DOHH2 (cell line): ENCODE measurements around the gene GDF9.

ENCODE experiments used
- H3F3A ChIP-seq: fragments of 200-600 bp; sonication (generic), shearing (Covaris generic); 2 replicates; pipeline ENCODE4 v1.6.0; 2016; ENCODE audit warnings: antibody characterized with exemption, mild to moderate bottlenecking; ENCODE audit not compliant: control insufficient read depth, insufficient read depth
- H3K27ac ChIP-seq: fragments of 200-600 bp; sonication (generic); 2 replicates; pipeline ENCODE4 v1.5.1; 2014; ENCODE audit warnings: low read depth, mild to moderate bottlenecking, low read length, moderate library complexity
- H3K27me3 ChIP-seq: fragments of 200-600 bp; sonication (generic); 2 replicates; pipeline ENCODE4 v1.6.1; 2014; ENCODE audit warnings: mild to moderate bottlenecking, low read length, mixed read lengths; ENCODE audit not compliant: control insufficient read depth
- H3K36me3 ChIP-seq: fragments of 200-600 bp; sonication (generic); 2 replicates; pipeline ENCODE4 v1.6.1; 2014; ENCODE audit warnings: mild to moderate bottlenecking, low read length, moderate library complexity, mixed read lengths; ENCODE audit not compliant: control insufficient read depth
- H3K4me1 ChIP-seq: fragments of 200-600 bp; sonication (generic); 2 replicates; pipeline ENCODE4 v1.6.1; 2014; ENCODE audit warnings: mild to moderate bottlenecking, low read length, mixed read lengths; ENCODE audit not compliant: control insufficient read depth
- H3K4me2 ChIP-seq: fragments of 200-600 bp; sonication (generic); 2 replicates; pipeline ENCODE4 v1.6.0; 2014; ENCODE audit warnings: mild to moderate bottlenecking, low read length, moderate library complexity
- H3K4me3 ChIP-seq: fragments of 200-600 bp; sonication (generic); 2 replicates; pipeline ENCODE4 v1.5.1; 2014; ENCODE audit warnings: mild to moderate bottlenecking, low read length, mixed read lengths
- H3K79me2 ChIP-seq: fragments of 200-600 bp; sonication (generic); 2 replicates; pipeline ENCODE4 v1.6.1; 2014; ENCODE audit warnings: mild to moderate bottlenecking, low read length, mixed read lengths; ENCODE audit not compliant: control insufficient read depth
- H3K9me2 ChIP-seq: fragments of 200-600 bp; sonication (generic); replicated peaks from 2 replicates; pipeline ENCODE4 v1.6.1; 2014; ENCODE audit warnings: mild to moderate bottlenecking, low read length, mixed read lengths; ENCODE audit not compliant: control insufficient read depth
- H3K9me3 ChIP-seq: fragments of 200-600 bp; sonication (generic); 2 replicates; pipeline ENCODE4 v1.6.1; 2014; ENCODE audit warnings: antibody characterized with exemption, low read length, mixed read lengths; ENCODE audit not compliant: control insufficient read depth, insufficient read depth
- H4K20me1 ChIP-seq: fragments of 200-600 bp; sonication (generic); 2 replicates; pipeline ENCODE4 v1.6.0; 2014; ENCODE audit warnings: low read depth, mild to moderate bottlenecking, antibody characterized with exemption, low read length, moderate library complexity; ENCODE audit not compliant: control insufficient read depth, insufficient read depth
- EZH2phosphoT487 ChIP-seq: fragments of 200-600 bp; sonication (generic); IDR thresholded peaks from 2 replicates; pipeline ENCODE4 v1.6.1; 2017; ENCODE audit warnings: borderline replicate concordance, mild to moderate bottlenecking, antibody characterized with exemption, low read length, moderate library complexity, mixed read lengths
- TF ChIP-seq, protein P1 (sequence below): fragments of 200-600 bp; sonication (generic); IDR thresholded peaks from one replicate; pipeline ENCODE4 v1.5.1; 2014; ENCODE audit warnings: antibody characterized with exemption, mild to moderate bottlenecking, low read depth, low read length; ENCODE audit not compliant: poor library complexity, severe bottlenecking

GDF9 gene

GRCh38 chr5:132831095-132831860 lies 35.0 kb downstream of the GDF9 start:
- Histone ChIP-seq H3K9me3 (no peaks in the 10 kb centered on the region), H3K36me3 (no peaks in the 10 kb centered on the region), H3K27ac (no peak overlapping the region), H3K4me2 (no peak overlapping the region; the same call in 1 of the 2 replicates), H3K27me3 (peaks cover 49% of the 10 kb centered on the region), H3K79me2 (no peaks in the 10 kb centered on the region), H3F3A (no peaks in the 10 kb centered on the region), H3K4me1 (peaks cover 4% of the 10 kb centered on the region), H3K4me3 (no peak overlapping the region), H4K20me1 (no peaks in the 10 kb centered on the region), H3K9me2 (no peaks in the 10 kb centered on the region)
- no peak for TF ChIP-seq EZH2phosphoT487
- TF ChIP-seq, protein P1, sequence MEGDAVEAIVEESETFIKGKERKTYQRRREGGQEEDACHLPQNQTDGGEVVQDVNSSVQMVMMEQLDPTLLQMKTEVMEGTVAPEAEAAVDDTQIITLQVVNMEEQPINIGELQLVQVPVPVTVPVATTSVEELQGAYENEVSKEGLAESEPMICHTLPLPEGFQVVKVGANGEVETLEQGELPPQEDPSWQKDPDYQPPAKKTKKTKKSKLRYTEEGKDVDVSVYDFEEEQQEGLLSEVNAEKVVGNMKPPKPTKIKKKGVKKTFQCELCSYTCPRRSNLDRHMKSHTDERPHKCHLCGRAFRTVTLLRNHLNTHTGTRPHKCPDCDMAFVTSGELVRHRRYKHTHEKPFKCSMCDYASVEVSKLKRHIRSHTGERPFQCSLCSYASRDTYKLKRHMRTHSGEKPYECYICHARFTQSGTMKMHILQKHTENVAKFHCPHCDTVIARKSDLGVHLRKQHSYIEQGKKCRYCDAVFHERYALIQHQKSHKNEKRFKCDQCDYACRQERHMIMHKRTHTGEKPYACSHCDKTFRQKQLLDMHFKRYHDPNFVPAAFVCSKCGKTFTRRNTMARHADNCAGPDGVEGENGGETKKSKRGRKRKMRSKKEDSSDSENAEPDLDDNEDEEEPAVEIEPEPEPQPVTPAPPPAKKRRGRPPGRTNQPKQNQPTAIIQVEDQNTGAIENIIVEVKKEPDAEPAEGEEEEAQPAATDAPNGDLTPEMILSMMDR, result no peak

- peaks cover 56% of the 10 kb centered on the region for H3K27me3 ChIP-seq
- H4K20me1 ChIP-seq, result no peaks in the 10 kb centered on the region
- no peaks in the 10 kb centered on the region for H3K9me2 ChIP-seq
- H3K4me1 ChIP-seq, result peaks cover 4% of the 10 kb centered on the region
- no peaks in the 10 kb centered on the region for H3K79me2 ChIP-seq
- no peaks in the 10 kb centered on the region for H3K36me3 ChIP-seq
- no peaks in the 10 kb centered on the region for H3F3A ChIP-seq
- H3K9me3 ChIP-seq, result no peaks in the 10 kb centered on the region
- peak within 1 kb of the TSS; percentile 78 for H3K4me3 ChIP-seq
- TF ChIP-seq, protein P1, result no peak
- TF ChIP-seq EZH2phosphoT487, result no peak
- no peak within 1 kb of the TSS for H3K27ac ChIP-seq
- H3K4me2 ChIP-seq, result peak within 1 kb of the TSS; percentile 83
These were observed 35.7 kb downstream of the GDF9 start, which contains the start of gene SHROOM1 for GRCh38 chr5:132830436-132831094. Gene SHROOM1 (minus strand): TSS chr5:132830647. CDS start chr5:132826140, 4,507 bp downstream.

DNA sequence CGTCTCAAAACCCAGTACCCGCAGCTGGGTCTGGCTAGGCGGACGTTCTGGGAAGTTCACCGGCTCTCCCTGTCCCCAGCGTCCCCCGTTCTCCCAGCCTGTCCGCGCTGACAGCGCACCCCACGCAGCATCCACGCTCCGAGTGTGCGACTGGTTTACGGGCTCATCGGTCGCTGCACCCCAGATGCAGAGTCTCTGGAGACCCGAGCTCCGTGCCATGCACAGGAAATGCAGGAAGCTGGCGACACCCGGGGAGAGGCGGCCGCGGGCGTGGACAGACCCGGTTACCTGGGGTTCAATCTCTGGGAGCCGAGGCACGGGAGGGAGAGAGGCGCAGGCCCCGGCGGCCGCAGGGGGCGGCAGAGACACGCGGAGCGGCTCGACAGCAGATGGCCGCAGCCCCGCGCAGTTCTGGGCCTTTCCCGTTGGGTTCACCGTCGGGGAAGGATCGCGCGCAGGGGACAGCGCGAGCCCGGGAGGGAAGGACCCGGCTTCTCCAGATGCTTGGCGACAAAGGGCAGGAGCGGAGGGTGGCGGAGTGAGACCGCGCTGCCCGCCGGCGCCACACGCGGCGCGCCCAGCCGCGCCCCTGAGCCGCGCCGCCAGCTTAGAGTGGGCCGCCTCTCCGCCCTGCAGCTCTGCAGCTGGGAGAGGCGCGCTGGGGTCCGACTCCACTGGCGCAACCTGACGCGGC lies 36.4 kb downstream of the GDF9 start:
- no peaks in the 10 kb centered on the region for H3K9me3 ChIP-seq
- H3F3A ChIP-seq, result no peaks in the 10 kb centered on the region
- peak overlapping the region; percentile 78 for H3K4me3 ChIP-seq
- H3K27ac ChIP-seq, result no peak overlapping the region
- H4K20me1 ChIP-seq, result no peaks in the 10 kb centered on the region
- peaks cover 63% of the 10 kb centered on the region for H3K27me3 ChIP-seq
- H3K36me3 ChIP-seq, result no peaks in the 10 kb centered on the region
- H3K4me2 ChIP-seq, result peak overlapping the region; percentile 83
- peaks cover 4% of the 10 kb centered on the region for H3K4me1 ChIP-seq
- no peak for TF ChIP-seq EZH2phosphoT487
- TF ChIP-seq, protein P1, result peak; percentile 77
- no peaks in the 10 kb centered on the region for H3K9me2 ChIP-seq
- H3K79me2 ChIP-seq, result no peaks in the 10 kb centered on the region
